Measurements from ENCODE around the gene MBTPS2. TPM values are rescaled to one million over a fixed set of nuclear protein-coding genes. Genes with fewer than 3 reads are reported as not detected.

MBTPS2 gene
- total RNA-seq, 1 experiment from 2014 or later: 29.7 TPM

DNA sequence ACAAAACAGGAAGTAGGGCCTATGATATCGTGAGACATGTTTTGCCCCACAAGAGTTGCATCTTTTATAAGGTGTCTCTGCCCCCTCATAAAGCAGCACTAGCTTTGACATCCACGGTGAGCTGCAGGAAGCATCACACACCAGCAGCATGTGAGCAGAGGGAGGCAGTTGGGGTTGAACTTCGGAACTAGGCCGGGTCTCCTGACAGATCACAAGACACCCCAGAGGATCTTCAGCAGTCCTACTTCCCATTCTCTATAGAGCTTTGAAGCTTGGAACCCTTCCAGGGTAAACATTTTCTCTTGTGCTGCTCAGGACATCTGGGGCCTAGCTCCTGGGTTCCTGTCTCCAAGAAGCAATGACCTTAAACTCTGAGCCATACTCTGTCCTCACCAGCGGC lies 43.8 kb downstream of the MBTPS2 start:
- no peak overlapping the region for H3K27ac Mint-ChIP-seq (ENCODE audit: unreplicated experiment)
- DNase-seq: no peak
- TF ChIP-seq, protein P1, sequence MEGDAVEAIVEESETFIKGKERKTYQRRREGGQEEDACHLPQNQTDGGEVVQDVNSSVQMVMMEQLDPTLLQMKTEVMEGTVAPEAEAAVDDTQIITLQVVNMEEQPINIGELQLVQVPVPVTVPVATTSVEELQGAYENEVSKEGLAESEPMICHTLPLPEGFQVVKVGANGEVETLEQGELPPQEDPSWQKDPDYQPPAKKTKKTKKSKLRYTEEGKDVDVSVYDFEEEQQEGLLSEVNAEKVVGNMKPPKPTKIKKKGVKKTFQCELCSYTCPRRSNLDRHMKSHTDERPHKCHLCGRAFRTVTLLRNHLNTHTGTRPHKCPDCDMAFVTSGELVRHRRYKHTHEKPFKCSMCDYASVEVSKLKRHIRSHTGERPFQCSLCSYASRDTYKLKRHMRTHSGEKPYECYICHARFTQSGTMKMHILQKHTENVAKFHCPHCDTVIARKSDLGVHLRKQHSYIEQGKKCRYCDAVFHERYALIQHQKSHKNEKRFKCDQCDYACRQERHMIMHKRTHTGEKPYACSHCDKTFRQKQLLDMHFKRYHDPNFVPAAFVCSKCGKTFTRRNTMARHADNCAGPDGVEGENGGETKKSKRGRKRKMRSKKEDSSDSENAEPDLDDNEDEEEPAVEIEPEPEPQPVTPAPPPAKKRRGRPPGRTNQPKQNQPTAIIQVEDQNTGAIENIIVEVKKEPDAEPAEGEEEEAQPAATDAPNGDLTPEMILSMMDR (IDR thresholded peaks at IDR 0.05; ENCODE audit: unreplicated experiment): no peak
- no peak overlapping the region for H3K4me3 Mint-ChIP-seq (ENCODE audit: low read depth, unreplicated experiment)
- TSS peak; percentile 42 for BruUV-seq (replicated peaks)
- no peaks in the 10 kb centered on the region for H3K36me3 Mint-ChIP-seq (ENCODE audit: insufficient read depth, unreplicated experiment)
- CTCF ChIA-PET: interaction anchor here (0.6 kb wide), 1 partner anchor 14 kb away, joined by 3 read pairs; no protein-coding TSS in a partner anchor
- H3K9me3 Mint-ChIP-seq (ENCODE audit: low read depth, unreplicated experiment): no peaks in the 10 kb centered on the region
- intact Hi-C loops (cut with micrococcal nuclease; ENCODE audit: unreplicated experiment): no loop called here
- H3K4me1 Mint-ChIP-seq (ENCODE audit: low read depth, unreplicated experiment): no peaks in the 10 kb centered on the region
- no peaks in the 10 kb centered on the region for H3K27me3 Mint-ChIP-seq (ENCODE audit: unreplicated experiment)

DNA sequence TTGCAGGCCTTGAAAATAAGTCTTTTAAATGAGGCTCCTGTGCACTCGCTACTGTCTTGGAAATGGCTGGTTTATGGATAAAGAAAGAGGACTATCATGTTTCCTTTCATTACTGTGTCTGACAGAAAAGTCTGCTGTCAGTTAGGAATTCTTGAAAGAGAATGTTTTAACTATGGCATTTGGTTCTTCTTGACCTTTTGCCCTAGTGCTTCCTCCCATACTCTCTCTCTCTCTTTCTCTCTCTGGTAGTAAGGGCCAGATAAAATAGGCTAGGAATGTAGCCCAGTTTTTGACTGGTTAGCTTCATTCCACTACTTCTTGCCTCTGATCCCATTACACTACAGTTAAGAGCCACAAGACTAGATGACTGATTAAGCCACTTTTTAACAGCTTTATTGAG lies 46.2 kb downstream of the MBTPS2 start:
- CTCF ChIA-PET: no interaction called here
- H3K9me3 Mint-ChIP-seq (ENCODE audit: low read depth, unreplicated experiment): no peaks in the 10 kb centered on the region
- H3K27ac Mint-ChIP-seq (ENCODE audit: unreplicated experiment): no peak overlapping the region
- no peak overlapping the region for H3K4me3 Mint-ChIP-seq (ENCODE audit: low read depth, unreplicated experiment)
- no peaks in the 10 kb centered on the region for H3K4me1 Mint-ChIP-seq (ENCODE audit: low read depth, unreplicated experiment)
- H3K36me3 Mint-ChIP-seq (ENCODE audit: insufficient read depth, unreplicated experiment): no peaks in the 10 kb centered on the region
- intact Hi-C loops (cut with micrococcal nuclease; ENCODE audit: unreplicated experiment): no loop called here
- TF ChIP-seq, protein P1 (IDR thresholded peaks at IDR 0.05; ENCODE audit: unreplicated experiment): no peak
- H3K27me3 Mint-ChIP-seq (ENCODE audit: unreplicated experiment): no peaks in the 10 kb centered on the region
- BruUV-seq (replicated peaks): no TSS peak
- no peak for DNase-seq

DNA sequence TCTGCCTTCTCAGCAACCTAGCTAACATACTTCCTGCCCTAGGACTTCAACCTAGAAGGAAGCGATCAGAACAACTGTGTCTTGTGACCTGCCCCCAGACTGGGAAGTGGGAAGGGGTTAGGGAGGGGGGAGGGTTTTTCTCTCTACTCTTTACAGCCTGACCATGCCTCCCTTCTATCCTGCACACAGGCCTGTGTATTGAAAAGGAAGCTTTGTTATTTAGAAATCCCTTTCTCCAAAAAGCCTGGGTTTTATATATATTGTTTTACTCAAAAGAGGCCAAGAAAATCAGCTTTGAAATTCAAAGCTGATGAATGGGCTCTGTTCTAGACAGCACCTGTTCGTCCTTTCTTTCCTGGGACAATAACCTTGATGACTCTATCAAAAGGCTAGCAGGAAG lies 65.9 kb downstream of the MBTPS2 start:
- no peaks in the 10 kb centered on the region for H3K36me3 Mint-ChIP-seq (ENCODE audit: insufficient read depth, unreplicated experiment)
- no peak overlapping the region for H3K4me3 Mint-ChIP-seq (ENCODE audit: low read depth, unreplicated experiment)
- H3K27ac Mint-ChIP-seq (ENCODE audit: unreplicated experiment): peak overlapping the region; percentile 71
- intact Hi-C loops (cut with micrococcal nuclease; ENCODE audit: unreplicated experiment): no loop called here
- no TSS peak for BruUV-seq (replicated peaks)
- CTCF ChIA-PET: no interaction called here
- TF ChIP-seq, protein P1 (IDR thresholded peaks at IDR 0.05; ENCODE audit: unreplicated experiment): no peak
- no peaks in the 10 kb centered on the region for H3K9me3 Mint-ChIP-seq (ENCODE audit: low read depth, unreplicated experiment)
- peaks cover 13% of the 10 kb centered on the region for H3K4me1 Mint-ChIP-seq (ENCODE audit: low read depth, unreplicated experiment)
- no peak for DNase-seq
- H3K27me3 Mint-ChIP-seq (ENCODE audit: unreplicated experiment): no peaks in the 10 kb centered on the region

DNA sequence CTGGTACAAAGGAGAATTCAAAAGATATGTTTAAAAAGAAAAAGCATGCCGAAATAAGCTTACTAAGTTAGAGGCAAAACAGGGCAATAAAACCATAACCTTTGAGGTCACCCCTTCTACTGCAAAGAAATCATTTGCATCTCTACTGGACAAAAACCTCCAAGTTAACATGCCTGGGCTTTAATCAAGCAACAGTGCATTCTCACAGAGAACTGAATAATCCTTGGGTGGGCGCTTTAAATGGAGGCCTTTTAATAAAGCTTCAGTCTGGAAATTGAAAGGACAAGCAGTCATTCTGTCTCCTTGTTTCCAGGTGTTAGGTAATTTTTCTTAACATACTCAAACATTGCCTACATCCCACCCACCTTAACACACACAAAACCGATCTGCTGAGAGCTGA lies 66.5 kb downstream of the MBTPS2 start:
- Mint-ChIP-seq H3K4me1 (ENCODE audit: low read depth, unreplicated experiment) (peaks cover 13% of the 10 kb centered on the region), H3K36me3 (ENCODE audit: insufficient read depth, unreplicated experiment) (no peaks in the 10 kb centered on the region), H3K27ac (ENCODE audit: unreplicated experiment) (no peak overlapping the region), H3K9me3 (ENCODE audit: low read depth, unreplicated experiment) (no peaks in the 10 kb centered on the region), H3K4me3 (ENCODE audit: low read depth, unreplicated experiment) (no peak overlapping the region), H3K27me3 (ENCODE audit: unreplicated experiment) (no peaks in the 10 kb centered on the region)
- DNase-seq: no peak
- TF ChIP-seq, protein P1 (IDR thresholded peaks at IDR 0.05; ENCODE audit: unreplicated experiment): no peak
- intact Hi-C loops (cut with micrococcal nuclease; ENCODE audit: unreplicated experiment): no loop called here
- BruUV-seq (replicated peaks): no TSS peak
- CTCF ChIA-PET: no interaction called here

All from Calu3 (cell line).